ENCODE results near the gene FRMD8.

DNA sequence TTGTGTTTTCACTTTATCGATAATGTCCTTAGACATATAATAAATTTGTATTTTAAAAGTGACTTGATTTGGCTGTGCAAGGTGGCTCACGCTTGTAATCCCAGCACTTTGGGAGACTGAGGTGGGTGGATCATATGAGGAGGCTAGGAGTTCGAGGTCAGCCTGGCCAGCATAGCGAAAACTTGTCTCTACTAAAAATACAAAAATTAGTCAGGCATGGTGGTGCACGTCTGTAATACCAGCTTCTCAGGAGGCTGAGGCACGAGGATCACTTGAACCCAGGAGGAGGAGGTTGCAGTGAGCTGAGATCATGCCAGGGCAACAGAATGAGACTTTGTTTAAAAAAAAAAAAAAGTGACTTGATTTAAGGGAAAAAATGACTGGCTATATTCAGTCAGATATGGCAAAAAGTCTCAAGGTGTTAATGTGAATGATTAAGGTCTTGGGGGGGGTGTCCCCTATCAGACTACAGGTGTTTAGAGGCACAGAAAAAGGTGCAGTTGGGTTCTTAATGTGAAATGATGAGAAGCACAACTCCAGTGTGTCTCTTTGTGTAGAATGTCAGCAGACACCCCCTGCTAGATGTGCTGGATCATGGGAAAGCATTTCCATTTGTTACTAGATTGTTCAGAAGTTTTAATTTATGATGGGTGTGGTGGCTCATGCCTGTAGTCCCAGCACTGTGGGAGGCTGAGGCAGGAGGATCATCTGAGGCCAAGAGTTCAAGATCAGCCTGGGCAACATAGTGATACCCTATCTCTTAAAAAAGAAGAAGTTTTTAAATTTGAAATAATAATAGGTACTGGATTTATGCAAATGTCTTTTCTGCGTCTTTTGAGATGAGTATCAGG, 53.1 kb downstream of the FRMD8 start:
- TF ChIP-seq CTCF (IDR thresholded peaks at IDR 0.05) (no peak), POLR2AphosphoS5 (IDR thresholded peaks at IDR 0.05) (no peak), POLR2A (IDR thresholded peaks at IDR 0.05) (no peak)
